HG03103 (cell line): Measurements from ENCODE around the gene JARID2.

Source experiments
- ATAC-seq: cut with Tn5 transposase; IDR thresholded peaks from one replicate; pipeline ENCODE4 v1.9.1; 2021; ENCODE audit warnings: low read depth; ENCODE audit not compliant: unreplicated experiment

Gene JARID2

DNA sequence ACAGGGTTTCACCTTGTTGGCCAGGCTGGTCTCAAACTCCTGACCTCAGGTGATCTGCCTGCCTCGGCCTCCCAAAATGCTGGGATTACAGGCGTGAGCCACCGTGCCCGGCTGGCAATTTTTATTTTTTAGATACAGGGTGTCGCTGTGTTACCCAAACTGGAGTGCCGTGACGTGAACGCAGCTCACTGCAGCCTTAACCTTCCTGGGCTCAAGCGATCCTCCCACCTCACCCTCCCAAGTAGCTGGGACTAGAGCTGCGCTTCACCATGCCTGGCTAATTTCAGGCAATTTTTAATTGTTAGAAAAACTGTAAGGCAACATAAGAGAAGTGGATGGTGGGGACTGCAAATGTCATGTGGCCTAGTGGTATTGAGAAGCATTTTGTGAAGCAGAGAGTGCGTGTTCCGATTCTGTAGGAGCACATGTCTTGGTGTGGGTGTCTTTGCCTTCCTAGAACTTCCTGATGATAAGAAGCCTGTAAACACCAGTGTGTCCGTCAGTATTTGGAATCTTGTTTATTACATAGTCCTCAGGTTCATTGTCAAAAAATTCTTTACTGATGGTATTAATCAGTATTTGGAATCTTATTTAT lies 18.0 kb downstream of the JARID2 start:
- no peak for ATAC-seq

DNA sequence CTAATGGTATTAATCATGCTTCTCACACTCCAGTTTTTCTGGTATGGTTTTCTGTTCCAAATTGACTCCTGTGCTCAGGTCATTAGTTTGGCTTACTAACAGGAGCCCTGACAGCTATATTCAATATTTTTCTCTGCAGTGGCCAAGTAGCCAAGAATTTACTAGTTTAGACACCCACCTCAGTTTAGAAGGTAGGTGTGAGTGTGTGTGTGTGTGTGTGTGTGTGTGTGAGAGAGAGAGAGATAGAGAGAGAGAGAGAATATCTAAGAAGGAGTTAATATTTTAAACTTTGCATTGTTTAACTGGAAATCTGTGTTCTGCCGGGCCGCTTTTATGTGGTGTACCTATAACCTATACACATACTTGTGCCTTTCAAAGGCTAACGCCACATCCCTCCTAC lies 18.5 kb downstream of the JARID2 start:
- ATAC-seq = no peak

DNA sequence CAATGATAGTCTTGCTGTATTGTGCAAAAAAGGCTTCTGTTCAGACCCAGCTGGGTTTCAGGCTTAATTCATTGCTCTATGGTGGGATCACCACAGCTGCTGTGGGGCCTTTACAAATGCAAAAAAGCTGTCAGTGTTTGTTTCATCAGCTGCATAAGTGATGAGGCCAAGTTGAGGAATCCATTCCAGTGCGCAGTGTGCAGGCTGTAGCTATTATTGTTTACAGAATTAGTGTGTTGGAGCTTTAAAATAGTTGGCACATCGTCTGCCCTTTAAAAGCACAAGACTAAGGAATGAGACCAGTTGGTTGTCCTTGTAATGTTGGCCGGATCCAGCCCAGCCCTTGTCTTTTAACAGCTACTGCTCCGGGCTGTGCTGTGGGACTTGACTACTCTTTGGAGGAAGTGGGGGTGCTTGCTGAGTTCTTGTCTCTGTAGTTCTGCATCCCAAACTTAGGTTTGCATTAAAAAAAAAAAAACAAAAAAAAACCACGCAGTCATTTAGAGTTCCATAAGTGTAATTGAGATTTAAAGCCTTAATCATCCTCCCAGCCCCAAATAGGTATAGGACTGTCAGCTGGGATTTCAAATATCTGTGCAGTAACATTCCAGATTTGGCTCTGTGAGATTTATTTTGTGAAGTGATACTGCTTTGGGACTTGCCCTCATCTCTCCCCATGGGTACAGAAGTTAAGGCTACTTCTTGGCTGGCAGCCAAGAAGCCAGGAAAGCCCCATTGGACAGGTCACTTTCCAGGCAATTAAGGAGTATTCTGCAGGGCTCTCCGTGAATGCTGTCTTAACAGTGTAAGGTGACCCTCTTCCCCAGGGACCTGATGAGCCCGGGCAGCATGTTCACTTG lies 19.3 kb downstream of the JARID2 start:
- no peak for ATAC-seq

DNA sequence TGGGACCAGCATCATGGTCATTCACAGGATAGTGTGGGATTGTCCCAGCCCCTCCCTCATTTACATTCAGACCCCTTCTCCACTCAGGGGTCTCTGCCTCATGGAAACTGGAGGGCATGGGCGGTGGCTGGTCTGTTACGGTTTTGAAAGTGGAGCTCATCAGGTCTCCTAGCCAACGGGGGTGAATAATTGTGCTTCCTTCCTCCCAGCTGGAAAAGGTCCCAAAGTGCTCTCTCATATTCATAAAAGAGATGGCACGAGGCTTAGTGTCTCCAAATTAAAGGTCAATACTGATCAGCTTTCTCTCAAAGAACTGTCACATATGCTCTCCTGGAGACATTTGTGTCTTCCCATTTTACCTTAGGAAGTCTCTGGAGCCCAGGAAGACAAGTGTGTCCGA lies 19.9 kb downstream of the JARID2 start:
- ATAC-seq = no peak

DNA sequence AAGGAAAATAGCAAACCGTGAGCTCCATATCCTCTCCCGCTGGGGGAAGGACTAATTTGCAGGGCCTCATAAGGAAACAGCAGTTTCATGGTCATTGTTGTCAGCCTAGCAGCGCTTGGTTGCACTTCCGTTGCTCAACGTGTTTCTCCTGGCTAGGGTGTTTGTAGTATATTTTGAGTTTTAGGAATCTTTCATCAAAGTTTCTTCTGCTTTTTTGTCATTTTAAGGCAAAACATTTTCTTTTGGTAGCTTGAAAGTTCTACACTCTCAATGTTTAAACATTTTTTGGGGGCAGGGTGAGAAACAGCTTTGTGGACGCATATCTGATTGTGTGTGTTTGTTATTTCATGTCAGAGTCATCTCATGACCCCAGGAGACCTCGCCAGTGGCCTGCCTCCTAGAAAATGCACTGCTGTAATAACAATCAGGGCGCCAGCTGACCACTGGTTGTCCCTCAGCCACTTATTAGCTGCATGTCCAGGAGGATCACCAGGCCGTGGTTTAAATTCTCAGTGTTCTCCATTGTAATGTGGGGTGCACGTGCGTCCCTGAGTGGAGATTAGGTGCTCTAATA lies 20.6 kb downstream of the JARID2 start:
- no peak for ATAC-seq

DNA sequence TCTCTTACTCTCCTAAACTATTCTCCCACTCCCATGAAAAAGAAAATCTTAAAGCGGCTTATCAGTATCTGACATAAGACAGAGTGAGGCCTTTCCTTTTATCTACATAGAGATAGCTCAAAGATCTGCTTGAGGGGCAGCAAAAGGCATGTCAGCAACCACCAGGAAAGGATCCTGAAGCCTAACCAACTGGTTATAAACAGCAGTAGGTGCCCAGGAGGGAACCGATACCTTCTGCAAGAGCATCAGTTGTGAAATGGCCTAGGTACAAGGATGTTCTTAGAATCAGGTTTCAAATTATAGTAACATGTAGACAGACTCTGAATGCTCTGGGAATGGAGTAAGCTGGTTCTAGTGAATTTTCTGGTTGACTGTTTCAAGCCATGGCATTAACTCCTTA lies 21.4 kb downstream of the JARID2 start:
- no peak for ATAC-seq

DNA sequence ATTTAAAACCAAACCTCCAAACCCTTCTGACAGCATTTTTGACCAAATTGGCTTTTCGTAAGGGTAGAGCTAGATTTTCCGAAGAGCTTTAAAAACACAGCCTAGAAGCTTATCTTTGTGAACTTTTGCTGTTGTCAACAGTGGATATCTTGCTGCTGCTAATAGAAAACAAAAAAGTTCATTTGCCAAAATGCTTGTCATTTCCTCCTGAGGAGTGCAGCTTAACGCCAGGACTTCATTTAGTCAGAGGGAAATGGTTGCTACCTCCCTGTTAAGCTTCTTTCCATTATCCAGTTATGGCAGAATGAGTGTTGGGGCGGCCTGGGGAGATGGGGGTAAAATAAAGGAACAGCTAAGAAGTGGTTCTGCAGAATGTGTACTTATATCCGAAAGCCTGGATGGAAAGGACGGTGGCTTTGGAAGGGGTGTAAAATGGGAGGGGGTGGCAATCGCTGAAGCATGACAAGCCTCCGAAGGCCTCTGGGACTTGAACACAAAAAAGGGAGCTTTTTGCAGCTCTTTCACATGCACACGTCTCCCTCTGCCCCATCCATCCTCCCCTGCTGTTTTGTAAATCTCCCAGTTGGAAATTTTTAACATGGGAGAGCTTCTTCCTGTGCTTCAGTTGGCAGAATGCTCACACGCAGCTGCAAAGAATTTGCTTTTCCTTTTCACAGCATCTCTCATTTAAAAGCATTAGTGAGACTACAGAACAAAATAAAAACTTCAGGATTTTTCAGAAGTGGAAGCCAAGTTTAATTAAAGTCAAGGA lies 22.5 kb downstream of the JARID2 start:
- no peak for ATAC-seq

DNA sequence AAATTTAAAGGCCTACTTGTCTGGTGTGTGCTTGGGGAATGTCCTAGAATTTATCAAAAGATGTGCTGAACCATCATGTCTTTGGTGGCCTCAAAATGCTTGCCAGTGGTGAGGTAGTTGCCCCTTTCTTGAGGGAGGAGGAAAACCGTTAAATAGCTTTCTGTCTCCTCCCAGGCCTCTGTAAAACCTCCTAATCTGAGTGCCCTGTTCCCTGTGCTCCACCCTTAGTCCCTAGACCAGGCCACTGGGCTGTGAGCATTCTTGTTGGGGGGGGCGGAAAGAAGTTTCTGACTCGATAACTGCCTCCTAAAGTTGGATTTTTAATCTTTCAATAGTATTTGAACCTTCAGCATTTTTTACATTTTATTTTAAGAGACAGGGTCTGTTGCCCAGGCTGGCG lies 23.1 kb downstream of the JARID2 start:
- ATAC-seq = no peak

DNA sequence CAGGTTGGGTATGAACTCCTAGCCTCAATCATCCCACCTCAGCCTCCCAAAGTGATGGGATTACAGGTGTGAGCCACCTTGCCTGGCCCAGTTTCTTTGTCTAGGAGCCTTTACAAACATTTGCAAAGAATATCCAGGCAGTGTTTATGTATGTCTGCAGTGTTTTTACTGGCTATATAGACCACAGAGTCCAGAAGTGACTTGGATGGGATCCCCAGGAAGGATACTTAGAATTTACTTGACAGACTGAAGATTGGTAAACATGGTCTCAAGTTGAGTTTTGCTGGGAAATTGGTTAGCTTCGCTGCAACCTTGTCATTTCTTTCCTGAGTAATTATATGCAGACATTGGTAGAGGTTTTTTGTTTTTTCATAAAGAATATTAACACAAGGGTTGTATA lies 23.8 kb downstream of the JARID2 start:
- ATAC-seq = no peak

DNA sequence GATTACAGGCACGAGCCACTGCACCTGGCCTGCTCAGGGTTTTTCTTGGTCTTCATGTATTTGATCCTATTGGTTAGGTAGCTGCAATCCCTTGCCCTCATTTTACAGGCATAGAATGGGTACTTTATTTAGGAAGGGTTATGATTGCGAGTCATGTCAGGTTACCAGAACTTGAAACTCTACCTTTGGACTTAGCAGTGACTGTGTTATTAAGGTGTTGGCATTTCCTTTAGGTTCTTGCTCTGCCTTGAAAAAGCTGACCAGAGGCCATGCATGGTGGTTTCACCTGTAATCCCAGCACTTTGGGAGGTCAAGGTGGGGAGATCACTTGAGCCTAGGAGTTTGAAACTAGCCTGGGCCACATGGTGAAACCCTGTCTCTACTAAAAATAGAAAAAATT lies 24.5 kb downstream of the JARID2 start:
- ATAC-seq = no peak

DNA sequence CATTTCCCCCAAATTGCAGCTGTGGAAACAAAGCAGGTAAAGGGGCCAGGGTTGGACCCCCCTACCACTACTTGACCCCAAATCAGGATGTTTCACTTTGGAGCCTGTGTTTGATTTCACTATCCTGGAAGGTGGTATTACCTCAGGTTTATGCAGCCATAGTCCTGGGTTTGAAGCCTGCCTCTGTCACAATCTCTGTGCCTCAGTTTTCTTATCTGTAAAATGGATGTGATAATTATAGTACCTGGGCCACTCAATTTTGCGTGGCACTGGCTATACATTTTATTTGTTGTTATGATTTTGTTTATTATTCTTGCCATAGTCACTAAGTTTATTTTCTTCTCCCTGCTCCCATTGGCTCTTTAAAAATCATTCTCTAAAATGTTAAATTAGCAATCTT lies 26.7 kb downstream of the JARID2 start:
- no peak for ATAC-seq

DNA sequence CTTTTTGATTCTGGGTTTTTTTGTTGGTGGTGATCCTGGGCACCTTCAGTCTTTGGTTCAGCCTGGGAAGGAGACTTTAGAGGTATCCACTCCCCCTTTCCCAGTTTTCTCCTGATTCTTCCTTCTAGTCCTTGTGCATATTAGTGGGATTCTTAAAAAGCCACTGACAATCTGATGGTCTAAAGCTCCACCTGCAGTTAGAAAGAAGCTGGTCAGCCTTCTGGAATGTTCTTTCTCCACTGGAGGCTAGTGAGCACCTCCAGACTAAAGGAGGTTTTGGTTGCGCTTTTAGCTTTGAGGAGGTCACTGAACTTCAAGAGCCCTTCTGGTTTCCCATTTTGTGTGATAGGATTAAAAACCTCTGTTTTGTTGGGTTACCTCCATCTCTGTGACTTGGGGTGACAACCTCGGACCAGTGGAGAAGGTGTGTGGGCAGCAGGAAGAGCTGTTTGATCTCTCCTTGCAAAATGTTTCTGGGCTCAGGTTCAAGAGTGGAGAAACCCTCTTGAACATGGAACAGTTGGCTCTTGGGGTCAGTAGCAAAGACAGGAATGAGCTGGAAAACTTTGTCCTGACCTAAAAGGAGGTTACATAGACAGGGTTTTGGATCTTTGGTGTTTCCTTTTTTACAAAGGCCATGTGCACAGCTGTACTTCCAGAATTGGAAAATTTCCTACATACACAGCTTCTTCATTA lies 29.0 kb downstream of the JARID2 start:
- no peak for ATAC-seq

DNA sequence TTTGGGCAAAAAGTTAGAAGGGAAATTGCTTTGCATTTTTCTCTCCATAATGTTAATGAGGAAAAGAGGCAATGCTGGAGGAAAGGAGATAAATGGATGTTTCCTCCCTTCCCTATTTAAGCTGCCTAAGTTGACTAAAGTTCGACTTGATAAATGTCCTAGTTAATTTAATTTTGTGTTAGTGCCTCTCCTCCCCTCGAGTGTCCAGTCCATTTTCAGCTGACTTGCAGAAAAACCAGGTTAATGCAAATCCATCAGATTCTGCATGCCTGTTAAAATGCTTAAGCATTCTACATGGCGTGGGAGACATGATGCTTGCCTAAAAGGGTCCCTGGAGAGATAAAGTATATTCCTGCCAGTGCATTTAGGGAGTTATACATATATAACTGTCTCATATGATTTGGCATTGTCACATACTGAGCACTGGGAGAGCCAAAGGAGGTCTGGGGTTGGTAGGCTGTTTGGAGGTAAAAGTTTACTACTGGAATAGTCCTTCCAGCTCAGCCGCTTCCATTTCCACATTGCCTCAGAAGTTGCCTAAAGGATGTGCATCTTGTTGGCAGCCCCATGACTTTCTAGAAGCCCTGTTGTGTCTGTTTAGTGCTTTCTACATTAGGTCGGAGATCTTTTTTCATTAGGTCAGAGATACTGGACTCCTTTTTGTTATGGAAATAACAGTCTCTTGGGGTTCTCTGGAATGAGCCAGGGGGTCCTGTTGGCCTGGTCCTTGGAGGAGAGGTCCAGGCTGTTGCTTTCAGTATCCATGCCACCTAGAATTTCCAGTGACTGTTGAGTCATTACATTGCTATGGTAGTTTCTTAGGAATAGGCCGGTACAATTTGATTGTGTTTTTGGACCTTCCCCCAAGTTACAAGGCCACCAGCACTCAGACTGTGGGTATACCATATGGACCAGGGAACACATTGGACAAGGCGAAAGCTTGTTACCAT lies 30.4 kb downstream of the JARID2 start:
- ATAC-seq = no peak

DNA sequence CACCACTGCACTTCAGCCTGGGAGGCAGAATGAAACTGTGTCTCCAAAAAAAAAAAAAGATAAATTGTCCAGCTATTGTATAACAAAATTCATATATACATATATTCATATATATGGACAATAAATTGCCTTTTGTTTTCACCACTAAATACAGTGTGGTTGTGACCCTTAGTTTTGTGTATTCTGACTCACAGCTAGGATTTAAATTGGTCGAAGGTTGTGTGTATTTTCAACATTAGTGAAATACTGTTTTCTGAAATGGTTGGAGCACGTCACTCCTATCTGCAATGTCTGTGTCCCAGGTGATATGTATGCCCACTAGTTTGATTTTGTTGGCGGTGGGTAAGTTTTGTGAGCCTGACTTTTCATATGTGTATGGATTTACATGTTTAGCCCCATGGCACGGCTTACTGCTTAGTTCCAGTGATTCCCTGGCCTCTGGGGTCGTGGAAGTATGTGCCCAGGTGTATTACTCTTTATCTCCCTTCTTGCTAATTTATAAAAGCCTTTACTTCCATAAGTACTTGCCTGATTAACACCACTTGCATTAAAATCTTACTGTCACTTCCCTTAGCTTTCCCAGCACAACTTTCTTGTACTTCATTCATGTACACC lies 33.3 kb downstream of the JARID2 start:
- ATAC-seq = no peak

DNA sequence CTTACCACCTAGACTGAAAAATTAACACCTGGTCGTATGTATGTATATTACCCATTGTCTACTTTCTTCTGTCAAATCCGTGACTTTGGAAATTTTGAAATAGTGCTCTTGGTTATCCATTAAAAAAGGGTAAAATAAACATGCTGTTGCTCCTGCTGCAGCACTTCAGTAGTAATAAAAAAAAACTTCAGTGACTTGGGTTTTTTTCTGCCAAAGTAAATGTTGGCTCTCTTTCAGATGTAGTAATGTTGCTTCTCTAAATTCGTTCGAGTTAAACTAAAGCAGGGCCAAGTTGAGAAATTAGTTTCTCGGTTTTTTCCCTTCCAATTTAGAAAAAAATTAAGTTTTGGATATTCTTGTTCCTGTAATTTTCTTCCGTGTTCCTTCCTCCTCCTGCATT lies 34.2 kb downstream of the JARID2 start:
- no peak for ATAC-seq

DNA sequence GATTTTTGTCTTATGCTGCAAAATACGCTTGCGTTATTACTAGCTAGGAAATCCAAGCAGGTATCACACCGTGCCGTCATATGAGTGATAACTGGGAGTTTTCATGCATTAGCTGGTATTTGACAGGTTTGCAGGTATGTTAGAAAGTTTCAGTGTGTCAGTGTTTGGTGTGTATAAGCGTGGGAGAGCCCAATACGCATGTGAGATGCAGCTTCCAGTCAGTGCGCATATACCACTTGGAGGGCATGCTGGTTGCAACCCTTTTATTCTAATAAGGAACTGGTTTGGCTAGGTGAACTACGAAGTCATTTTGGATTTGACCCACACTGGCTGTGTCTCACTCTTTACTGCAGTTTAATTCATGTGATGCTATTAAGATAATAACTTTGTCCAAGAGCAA lies 35.1 kb downstream of the JARID2 start:
- ATAC-seq = no peak

DNA sequence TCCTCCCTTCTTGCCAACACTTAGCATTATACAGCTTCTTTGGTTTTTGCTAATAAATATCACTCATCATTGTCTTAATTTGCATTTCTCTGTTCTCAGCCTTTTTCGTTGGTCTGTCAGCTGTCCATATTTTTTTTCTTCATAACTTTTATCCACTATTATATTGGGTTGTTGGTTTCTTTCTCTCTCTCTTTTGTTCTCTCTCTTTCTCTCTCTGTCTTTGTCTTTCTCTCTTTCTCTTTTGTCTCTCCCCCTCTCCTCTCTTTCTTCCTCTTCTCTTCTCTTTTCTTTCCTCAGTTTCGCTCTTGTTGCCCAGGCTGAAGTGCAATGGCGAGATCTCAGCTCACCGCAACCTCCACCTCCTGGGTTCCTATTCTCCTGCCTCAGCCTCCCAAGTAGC lies 36.5 kb downstream of the JARID2 start:
- ATAC-seq = no peak

DNA sequence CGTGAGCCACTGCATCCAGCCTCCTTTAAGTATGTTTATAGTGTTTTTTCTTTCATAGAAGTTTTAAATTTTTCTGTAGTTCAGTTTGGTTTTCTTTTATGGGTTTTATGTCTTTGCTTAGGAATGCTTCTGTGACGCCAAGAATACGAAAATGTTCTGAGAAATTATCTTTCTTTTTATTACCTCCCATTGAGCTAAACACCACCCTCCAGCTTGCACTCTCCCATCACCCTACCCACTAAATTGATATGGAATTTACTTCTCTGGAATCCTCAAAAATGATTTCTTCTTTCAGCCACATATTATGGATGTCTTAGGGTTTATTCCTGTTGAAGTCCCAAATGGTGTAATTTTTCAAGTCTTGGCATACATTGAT lies 38.1 kb downstream of the JARID2 start:
- ATAC-seq = no peak

DNA sequence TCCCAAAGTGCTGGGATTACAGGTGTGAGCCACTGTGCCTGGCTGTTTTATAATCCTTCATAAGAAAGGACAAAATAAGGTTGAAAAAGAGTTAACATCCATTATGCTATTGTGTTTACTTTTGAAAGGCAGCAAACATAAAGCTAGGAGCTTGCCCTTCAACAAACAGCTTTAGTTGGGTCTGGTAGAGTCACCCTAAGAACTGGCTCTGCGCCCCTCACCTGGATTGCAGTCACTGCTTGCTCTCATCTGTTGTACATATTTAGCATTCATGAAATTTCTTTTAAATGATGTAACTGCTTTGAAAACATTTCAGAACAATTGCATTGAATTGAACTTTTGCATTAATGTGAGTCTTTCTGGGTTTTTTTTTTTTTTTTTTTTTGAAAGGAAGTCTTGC lies 38.9 kb downstream of the JARID2 start:
- ATAC-seq = no peak
